ENCODE data around the gene DIP2A.

The DIP2A gene

GRCh38 chr21:46458315-46459023 is at the start of gene DIP2A:
DIP2A (plus strand) TSS chr21:46458891; CDS start chr21:46459132, 241 bp downstream.
- peak; percentile 88 for DNase-seq

- DNase-seq = no peak
Observed at GRCh38 chr21:46409641-46410406, 48.9 kb upstream of the DIP2A start.

- no peak for DNase-seq
Observed at GRCh38 chr21:46410516-46410915, 48.2 kb upstream of the DIP2A start.

GRCh38 chr21:46411236-46411635 is 47.5 kb upstream of the DIP2A start:
- no peak for DNase-seq

GRCh38 chr21:46411691-46412090 is 47.0 kb upstream of the DIP2A start:
- no peak for DNase-seq

GRCh38 chr21:46412521-46413364 is 45.9 kb upstream of the DIP2A start:
- DNase-seq = no peak

- no peak for DNase-seq
Observed at GRCh38 chr21:46413365-46413696, 45.4 kb upstream of the DIP2A start.

GRCh38 chr21:46414965-46415275 is 43.8 kb upstream of the DIP2A start:
- DNase-seq = no peak

- DNase-seq = no peak
Observed at GRCh38 chr21:46416551-46416950, 42.1 kb upstream of the DIP2A start.

GRCh38 chr21:46418265-46418946 is 40.3 kb upstream of the DIP2A start:
- DNase-seq = no peak

GRCh38 chr21:46420241-46421190 is 38.2 kb upstream of the DIP2A start:
- no peak for DNase-seq

- no peak for DNase-seq
Observed at GRCh38 chr21:46421191-46421750, 37.4 kb upstream of the DIP2A start.

- DNase-seq = no peak
Observed at GRCh38 chr21:46421756-46422555, 36.7 kb upstream of the DIP2A start.

GRCh38 chr21:46422636-46423241 is 36.0 kb upstream of the DIP2A start:
- DNase-seq = no peak

GRCh38 chr21:46423546-46424038 is 35.1 kb upstream of the DIP2A start:
- no peak for DNase-seq

GRCh38 chr21:46424039-46424591 is 34.6 kb upstream of the DIP2A start:
- no peak for DNase-seq

- DNase-seq = no peak
Observed at GRCh38 chr21:46424621-46425020, 34.1 kb upstream of the DIP2A start.

- DNase-seq = no peak
Observed at GRCh38 chr21:46425041-46425440, 33.6 kb upstream of the DIP2A start.

- DNase-seq = no peak
Observed at GRCh38 chr21:46425571-46425970, 33.1 kb upstream of the DIP2A start.
